Fibroblast of villous mesenchyme (primary cell): Measurements from ENCODE around the gene MYH14. TPM values are rescaled to one million over a fixed set of nuclear protein-coding genes. Genes with fewer than 3 reads are reported as not detected.

Source experiments
- DNase-seq: peaks from one replicate; pipeline ENCODE4 v3.0.0-alpha.2; 2010; ENCODE audit warnings: low read depth
- H3K4me3 ChIP-seq: 2 replicates; pipeline ENCODE4 v1.5.1; 2011; ENCODE audit warnings: low read depth, mild to moderate bottlenecking, low read length
- CTCF ChIP-seq: IDR thresholded peaks from 2 replicates; pipeline ENCODE4 v1.5.1; 2012; ENCODE audit warnings: low read depth, mild to moderate bottlenecking, low read length; ENCODE audit not compliant: insufficient read depth
- total RNA-seq: library from RNA; depleted of rRNA; stranded (reverse); fragments of >200 nt; gene quantifications from 2 replicates; pipeline ENCODE4 v1.2.3, GENCODE V29; 2012

MYH14 gene
- total RNA-seq, 1 donor = not detected

GRCh38 chr19:50255115-50255514, 51.7 kb downstream of the MYH14 start:
- H3K4me3 ChIP-seq = no peak overlapping the region
- DNase-seq = no peak
- no peak for TF ChIP-seq CTCF

- TF ChIP-seq CTCF = no peak
- no peak for DNase-seq
These were observed 53.7 kb downstream of the MYH14 start for GRCh38 chr19:50257141-50257540.

GRCh38 chr19:50258918-50259372, 55.5 kb downstream of the MYH14 start:
- no peak for TF ChIP-seq CTCF
- no peak for DNase-seq
- H3K4me3 ChIP-seq = no peak overlapping the region

More at GRCh38 chr19:50257141-50257540, 53.7 kb downstream of the MYH14 start:
- H3K4me3 ChIP-seq = no peak overlapping the region

GRCh38 chr19:50261446-50261970, 58.1 kb downstream of the MYH14 start:
- no peak overlapping the region for H3K4me3 ChIP-seq
- no peak for DNase-seq
- no peak for TF ChIP-seq CTCF

GRCh38 chr19:50263176-50263575, 59.8 kb downstream of the MYH14 start:
- no peak for TF ChIP-seq CTCF
- no peak overlapping the region for H3K4me3 ChIP-seq
- DNase-seq = no peak

GRCh38 chr19:50264483-50265186, 61.2 kb downstream of the MYH14 start:
- no peak for DNase-seq
- TF ChIP-seq CTCF = no peak
- no peak overlapping the region for H3K4me3 ChIP-seq
